Right atrium auricular region (tissue), 2 donors: ENCODE results near the gene USP31. TPM values are rescaled to one million over a fixed set of nuclear protein-coding genes. Genes with fewer than 3 reads are reported as not detected.

Source experiments
- DNase-seq: peaks from one replicate; pipeline ENCODE4 v3.0.0-alpha.2; 2019; ENCODE audit warnings: low spot score
- H3K27ac ChIP-seq, 2 donors: fragments of 200-600 bp; sonication (generic); 1 replicate in 1 of 2; 2 replicates in 1 of 2; pipeline ENCODE4 v1.5.1; 2016 to 2019
- H3K27me3 ChIP-seq, 2 donors: fragments of 200-600 bp; sonication (generic); one replicate each; pipeline versions ENCODE4 v1.5.1 to v1.6.0; 2017 to 2019
- H3K36me3 ChIP-seq: fragments of 200-600 bp; sonication (generic); one replicate; pipeline ENCODE4 v1.5.1; 2016
- H3K4me1 ChIP-seq, 2 donors: fragments of 200-600 bp; sonication (generic); one replicate each; pipeline versions ENCODE4 v1.5.1 to v1.6.0; 2017 to 2019
- H3K4me3 ChIP-seq, 2 donors: fragments of 200-600 bp; sonication (generic); 1 replicate in 1 of 2; 2 replicates in 1 of 2; pipeline ENCODE4 v1.5.1; 2017 to 2019; ENCODE audit warnings: mild to moderate bottlenecking in 1 of 2, moderate library complexity in 1 of 2
- H3K9me3 ChIP-seq, 2 donors: fragments of 200-600 bp; sonication (generic); one replicate each; pipeline ENCODE4 v1.5.1; 2019
- total RNA-seq, 2 donors: library from RNA; depleted of rRNA; stranded (reverse); fragments of >200 nt; gene quantifications; one replicate each; pipeline ENCODE4 v1.1.0, GENCODE V29; 2016
- TF ChIP-seq, protein P1 (sequence below), 2 donors: fragments of 200-600 bp; sonication (generic); IDR thresholded peaks; one replicate each; pipeline ENCODE4 v1.5.1; 2019; ENCODE audit warnings: antibody characterized with exemption in 2 of 2

The USP31 gene
- total RNA-seq, 2 donors from 2014 or later = 19.7 to 29.0 TPM

DNA sequence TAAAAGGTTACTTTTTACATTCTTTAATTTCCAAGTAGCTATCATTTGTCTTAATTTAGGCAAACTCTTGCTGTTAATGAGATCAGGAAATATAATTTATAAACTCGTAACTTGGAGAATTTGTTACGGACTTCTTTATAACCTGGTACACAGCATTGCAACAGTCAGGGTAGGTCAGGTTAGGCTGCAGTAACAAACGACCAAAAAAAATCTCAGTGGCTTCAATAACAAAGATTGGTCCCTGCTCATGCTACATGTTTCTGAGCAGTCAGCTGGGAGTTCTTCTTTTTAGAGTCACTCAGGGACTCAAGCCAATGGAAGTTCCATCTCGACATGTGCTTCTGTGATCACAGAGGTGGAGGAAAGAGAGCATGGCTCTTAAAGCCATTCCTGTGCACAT, 110.1 kb downstream of the USP31 start:
- no peak overlapping the region for H3K4me3 ChIP-seq
- no peak for DNase-seq
- H3K4me1 ChIP-seq = no peaks in the 10 kb centered on the region
- TF ChIP-seq, protein P1, sequence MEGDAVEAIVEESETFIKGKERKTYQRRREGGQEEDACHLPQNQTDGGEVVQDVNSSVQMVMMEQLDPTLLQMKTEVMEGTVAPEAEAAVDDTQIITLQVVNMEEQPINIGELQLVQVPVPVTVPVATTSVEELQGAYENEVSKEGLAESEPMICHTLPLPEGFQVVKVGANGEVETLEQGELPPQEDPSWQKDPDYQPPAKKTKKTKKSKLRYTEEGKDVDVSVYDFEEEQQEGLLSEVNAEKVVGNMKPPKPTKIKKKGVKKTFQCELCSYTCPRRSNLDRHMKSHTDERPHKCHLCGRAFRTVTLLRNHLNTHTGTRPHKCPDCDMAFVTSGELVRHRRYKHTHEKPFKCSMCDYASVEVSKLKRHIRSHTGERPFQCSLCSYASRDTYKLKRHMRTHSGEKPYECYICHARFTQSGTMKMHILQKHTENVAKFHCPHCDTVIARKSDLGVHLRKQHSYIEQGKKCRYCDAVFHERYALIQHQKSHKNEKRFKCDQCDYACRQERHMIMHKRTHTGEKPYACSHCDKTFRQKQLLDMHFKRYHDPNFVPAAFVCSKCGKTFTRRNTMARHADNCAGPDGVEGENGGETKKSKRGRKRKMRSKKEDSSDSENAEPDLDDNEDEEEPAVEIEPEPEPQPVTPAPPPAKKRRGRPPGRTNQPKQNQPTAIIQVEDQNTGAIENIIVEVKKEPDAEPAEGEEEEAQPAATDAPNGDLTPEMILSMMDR (IDR thresholded peaks at IDR 0.05) = no peak
- peaks cover 0 to 3% of the 10 kb centered on the region in 2 donors for H3K9me3 ChIP-seq
- H3K36me3 ChIP-seq = no peaks in the 10 kb centered on the region
- no peaks in the 10 kb centered on the region for H3K27me3 ChIP-seq
- H3K27ac ChIP-seq = no peak overlapping the region

DNA sequence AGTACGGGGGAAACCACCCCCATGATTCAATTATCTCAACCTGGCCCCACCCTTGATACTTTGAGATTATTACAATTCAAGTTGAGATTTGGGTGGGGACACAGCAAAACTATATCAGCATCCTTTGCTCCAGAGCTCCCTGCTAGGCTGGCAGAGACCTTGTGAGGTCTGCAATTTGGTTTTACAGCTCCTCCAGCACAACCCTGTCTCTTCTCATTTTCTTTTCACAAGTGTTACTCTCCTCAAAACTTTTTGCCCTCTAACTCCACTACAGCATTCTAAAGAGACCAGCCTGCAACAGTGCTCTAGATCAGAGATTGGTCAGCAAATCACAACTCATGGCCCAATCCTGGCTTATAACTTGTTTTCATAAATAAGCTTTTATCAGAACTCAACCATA, 114.0 kb downstream of the USP31 start:
- no peak for DNase-seq
- no peaks in the 10 kb centered on the region for H3K36me3 ChIP-seq
- peaks cover 0 to 18% of the 10 kb centered on the region in 2 donors for H3K9me3 ChIP-seq
- TF ChIP-seq, protein P1 (IDR thresholded peaks at IDR 0.05) = no peak
- H3K27ac ChIP-seq = no peak overlapping the region
- no peaks in the 10 kb centered on the region for H3K27me3 ChIP-seq
- H3K4me3 ChIP-seq = no peak overlapping the region
- no peaks in the 10 kb centered on the region for H3K4me1 ChIP-seq

DNA sequence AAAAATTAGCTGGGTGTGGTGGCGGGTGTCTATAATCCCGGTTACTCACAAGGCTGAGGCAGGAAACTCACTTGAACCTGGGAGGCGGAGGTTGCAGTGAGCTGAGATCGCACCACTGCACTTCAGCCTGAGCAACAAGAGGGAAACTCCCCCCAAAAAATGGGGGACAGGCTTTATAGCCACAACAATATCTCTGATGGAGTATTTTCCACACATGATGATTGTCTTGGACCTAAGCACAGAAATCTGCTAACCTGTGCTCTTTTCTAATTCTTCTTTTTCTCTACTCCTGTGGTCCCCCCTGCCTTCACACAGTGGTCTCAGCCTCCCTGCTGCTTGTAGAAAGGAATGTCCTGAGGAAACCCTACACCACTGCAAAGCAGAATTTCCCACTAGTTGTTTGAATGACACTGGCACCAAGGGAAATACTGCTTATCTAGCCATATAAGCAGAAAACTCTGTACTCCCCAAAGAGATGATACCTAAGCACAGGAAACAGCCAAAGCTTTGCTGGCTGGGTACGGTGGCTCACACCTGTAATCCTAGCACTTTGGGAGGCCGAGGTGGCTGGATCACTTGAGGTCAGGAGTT, 117.6 kb downstream of the USP31 start:
- Histone ChIP-seq H3K27me3 (no peaks in the 10 kb centered on the region), H3K27ac (no peak overlapping the region), H3K36me3 (no peaks in the 10 kb centered on the region), H3K9me3 (peaks cover 0 to 18% of the 10 kb centered on the region in 2 donors), H3K4me3 (no peak overlapping the region), H3K4me1 (no peaks in the 10 kb centered on the region)
- DNase-seq = no peak
- TF ChIP-seq, protein P1 (IDR thresholded peaks at IDR 0.05) = no peak

DNA sequence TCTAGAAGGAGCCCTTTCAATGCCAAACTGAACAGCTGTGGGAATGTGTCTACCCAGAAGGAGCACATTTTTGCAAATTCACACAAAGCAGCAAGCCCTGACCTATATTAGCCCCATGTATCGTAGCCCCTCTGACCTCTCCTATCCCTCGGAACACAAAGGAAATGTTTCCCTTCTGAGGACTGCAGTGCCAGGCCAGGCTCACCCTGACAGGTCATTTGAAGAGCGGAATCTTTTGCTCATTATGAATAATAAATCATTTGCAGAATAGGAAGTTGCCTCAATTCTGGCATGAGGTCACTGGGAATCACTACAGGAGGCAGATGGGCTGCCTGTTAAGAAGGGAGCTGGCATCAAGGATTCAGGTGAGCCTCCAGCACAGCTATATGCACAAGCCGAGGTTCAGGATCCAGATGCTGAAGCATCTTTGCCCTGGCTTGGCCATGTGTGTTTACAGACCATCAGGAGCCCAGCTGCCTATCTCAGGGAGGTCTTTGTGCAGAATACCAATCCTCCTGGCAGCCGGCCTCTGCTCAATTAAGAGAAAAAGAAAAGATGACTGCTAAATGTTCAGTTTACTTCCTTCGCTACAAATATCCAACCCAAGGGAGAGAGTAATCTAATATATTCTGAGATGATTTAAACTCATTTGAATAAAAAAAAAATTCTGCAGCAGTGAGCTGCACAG, 119.4 kb downstream of the USP31 start:
- Histone ChIP-seq H3K27me3 (no peaks in the 10 kb centered on the region), H3K4me1 (no peaks in the 10 kb centered on the region), H3K36me3 (no peaks in the 10 kb centered on the region), H3K27ac (no peak overlapping the region), H3K9me3 (peaks cover 0 to 18% of the 10 kb centered on the region in 2 donors), H3K4me3 (no peak overlapping the region)
- TF ChIP-seq, protein P1 (IDR thresholded peaks at IDR 0.05) = no peak
- no peak for DNase-seq

DNA sequence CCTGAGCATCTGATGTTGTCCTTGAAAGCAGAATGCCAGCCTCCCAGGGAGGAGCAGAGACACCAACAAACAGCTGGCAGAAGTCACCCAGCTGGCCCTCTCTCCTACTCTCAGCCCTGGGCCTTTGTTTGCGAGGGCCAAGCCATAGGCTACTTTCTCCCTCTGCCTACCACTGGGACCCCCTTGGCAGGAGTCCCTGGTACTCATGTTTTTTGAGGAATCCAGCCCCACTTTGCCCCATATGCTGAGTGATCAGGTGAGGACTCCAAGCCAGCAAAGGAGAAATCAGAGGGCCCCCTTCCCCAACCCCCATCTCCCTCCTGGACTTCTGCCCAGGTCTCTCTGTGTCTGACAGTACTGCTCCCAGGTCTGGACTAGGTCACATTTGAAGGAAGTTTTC, 121.9 kb downstream of the USP31 start:
- H3K36me3 ChIP-seq = no peaks in the 10 kb centered on the region
- TF ChIP-seq, protein P1 (IDR thresholded peaks at IDR 0.05) = no peak
- no peak overlapping the region for H3K27ac ChIP-seq
- no peaks in the 10 kb centered on the region for H3K27me3 ChIP-seq
- H3K9me3 ChIP-seq = no peaks in the 10 kb centered on the region
- DNase-seq = no peak
- H3K4me1 ChIP-seq = no peaks in the 10 kb centered on the region
- H3K4me3 ChIP-seq = no peak overlapping the region
